GM18870 (cell line): Measurements from ENCODE around the gene AMMECR1.
"Not testable (repeated sequence)": the region's sequence is repeated elsewhere in the genome, so short reads cannot be mapped to it uniquely, and the experiment has no call there.

Source experiments
- ATAC-seq: cut with Tn5 transposase; IDR thresholded peaks from one replicate; pipeline ENCODE4 v1.9.1; 2021; ENCODE audit warnings: moderate library complexity; ENCODE audit not compliant: unreplicated experiment

Gene AMMECR1

GRCh38 chrX:110317820-110318663 lies at the start of gene AMMECR1:
AMMECR1 (minus strand) TSS chrX:110318085; CDS start chrX:110318071, 14 bp downstream.
- peak; percentile 44 for ATAC-seq

- ATAC-seq, result no peak
Observed at GRCh38 chrX:110363244-110363643, 45.4 kb upstream of the AMMECR1 start.

- ATAC-seq, result no peak
Observed at GRCh38 chrX:110359273-110359672, 41.4 kb upstream of the AMMECR1 start.

- no peak for ATAC-seq
Observed at GRCh38 chrX:110358548-110358947, 40.7 kb upstream of the AMMECR1 start, which contains the start of gene RTL9. RTL9 (plus strand) TSS chrX:110358848; CDS start chrX:110450618, 91,770 bp downstream.

GRCh38 chrX:110346681-110347080 lies 28.8 kb upstream of the AMMECR1 start:
- no peak for ATAC-seq

GRCh38 chrX:110341189-110342035 lies 23.5 kb upstream of the AMMECR1 start:
- peak; percentile 90 for ATAC-seq

GRCh38 chrX:110338935-110339334 lies 21.1 kb upstream of the AMMECR1 start:
- no peak for ATAC-seq

GRCh38 chrX:110333458-110333857 lies 15.6 kb upstream of the AMMECR1 start:
- ATAC-seq, result not testable (repeated sequence)

- no peak for ATAC-seq
Observed at GRCh38 chrX:110331444-110332030, 13.7 kb upstream of the AMMECR1 start.

- ATAC-seq, result not testable (repeated sequence)
Observed at GRCh38 chrX:110328613-110329012, 10.7 kb upstream of the AMMECR1 start.

GRCh38 chrX:110327336-110327735 lies 9.5 kb upstream of the AMMECR1 start:
- no peak for ATAC-seq

GRCh38 chrX:110326712-110327111 lies 8.8 kb upstream of the AMMECR1 start:
- ATAC-seq, result no peak

- no peak for ATAC-seq
Observed at GRCh38 chrX:110322603-110323002, 4.7 kb upstream of the AMMECR1 start.

GRCh38 chrX:110321670-110322069 lies 3.8 kb upstream of the AMMECR1 start:
- ATAC-seq, result no peak

GRCh38 chrX:110321081-110321480 lies 3.2 kb upstream of the AMMECR1 start:
- ATAC-seq, result no peak

- ATAC-seq, result no peak
Observed at GRCh38 chrX:110320381-110320987, 2.6 kb upstream of the AMMECR1 start.

GRCh38 chrX:110318664-110318968 lies 731 bp upstream of the AMMECR1 start:
- ATAC-seq, result no peak

GRCh38 chrX:110317061-110317819 lies 645 bp downstream of the AMMECR1 start:
- ATAC-seq, result peak; percentile 5

GRCh38 chrX:110316351-110317060 lies 1.4 kb downstream of the AMMECR1 start:
- ATAC-seq, result no peak

- ATAC-seq, result peak; percentile 38
Observed at GRCh38 chrX:110315551-110315950, 2.3 kb downstream of the AMMECR1 start.
